Activated T-cell treated with anti-CD3 and anti-CD28 coated beads, Interleukin-2, amount 50 U/mL, for 24 hours (primary cell): Measurements from ENCODE around the gene CCDC88C.
A peak's percentile ranks its signal among the peaks of the same experiment; 100 is the strongest.

Experiments
- DNase-seq: peaks from one replicate; pipeline ENCODE4 v3.0.0-alpha.2; 2020
- H3K27ac Mint-ChIP-seq: 2 replicates; pipeline ENCODE4 v1.8.0; 2020; ENCODE audit warnings: mild to moderate bottlenecking, mixed read lengths
- H3K27me3 Mint-ChIP-seq: 2 replicates; pipeline ENCODE4 v1.8.0; 2020; ENCODE audit warnings: mixed read lengths
- H3K36me3 Mint-ChIP-seq: 2 replicates; pipeline ENCODE4 v1.8.0; 2020; ENCODE audit warnings: low read depth, mixed read lengths
- H3K4me1 Mint-ChIP-seq: 2 replicates; pipeline ENCODE4 v1.8.0; 2020; ENCODE audit warnings: low read depth, mixed read lengths
- H3K4me3 Mint-ChIP-seq: 2 replicates; pipeline ENCODE4 v1.8.0; 2020; ENCODE audit warnings: mild to moderate bottlenecking, moderate library complexity, mixed read lengths
- H3K9me3 Mint-ChIP-seq: 2 replicates; pipeline ENCODE4 v1.8.0; 2020; ENCODE audit warnings: mixed read lengths

Gene CCDC88C

GRCh38 chr14:91349481-91350074 lies 68.0 kb downstream of the CCDC88C start:
- peak; percentile 73 for DNase-seq
- Mint-ChIP-seq H3K4me3 (peak overlapping the region; percentile 70), H3K36me3 (peaks cover 41% of the 10 kb centered on the region), H3K4me1 (peaks cover 89% of the 10 kb centered on the region), H3K9me3 (no peaks in the 10 kb centered on the region), H3K27ac (peak overlapping the region; percentile 95), H3K27me3 (no peaks in the 10 kb centered on the region)

- no peak for DNase-seq
- peak overlapping the region; percentile 70 for H3K4me3 Mint-ChIP-seq
- no peaks in the 10 kb centered on the region for H3K9me3 Mint-ChIP-seq
- H3K27me3 Mint-ChIP-seq = no peaks in the 10 kb centered on the region
- H3K4me1 Mint-ChIP-seq = peaks cover 87% of the 10 kb centered on the region
- H3K36me3 Mint-ChIP-seq = peaks cover 36% of the 10 kb centered on the region
- peak overlapping the region; percentile 95 for H3K27ac Mint-ChIP-seq
Measured at GRCh38 chr14:91348845-91349465, 68.7 kb downstream of the CCDC88C start.

- no peak for DNase-seq
- Mint-ChIP-seq H3K27me3 (no peaks in the 10 kb centered on the region), H3K27ac (peak overlapping the region; percentile 72), H3K4me3 (no peak overlapping the region), H3K4me1 (peaks cover 75% of the 10 kb centered on the region), H3K9me3 (no peaks in the 10 kb centered on the region), H3K36me3 (peaks cover 38% of the 10 kb centered on the region)
Measured at GRCh38 chr14:91346838-91347173, 70.8 kb downstream of the CCDC88C start.

- H3K4me3 Mint-ChIP-seq = no peak overlapping the region
- H3K4me1 Mint-ChIP-seq = peaks cover 47% of the 10 kb centered on the region
- no peak for DNase-seq
- H3K27ac Mint-ChIP-seq = peak overlapping the region; percentile 76
- H3K9me3 Mint-ChIP-seq = no peaks in the 10 kb centered on the region
- H3K36me3 Mint-ChIP-seq = peaks cover 61% of the 10 kb centered on the region
- H3K27me3 Mint-ChIP-seq = no peaks in the 10 kb centered on the region
Measured at GRCh38 chr14:91344096-91344495, 73.5 kb downstream of the CCDC88C start.

- H3K27ac Mint-ChIP-seq = peak overlapping the region; percentile 75
Measured at GRCh38 chr14:91343051-91343450, 74.6 kb downstream of the CCDC88C start.

GRCh38 chr14:91342206-91342760 lies 75.3 kb downstream of the CCDC88C start:
- peak overlapping the region; percentile 31 for H3K27ac Mint-ChIP-seq
- peaks cover 34% of the 10 kb centered on the region for H3K4me1 Mint-ChIP-seq
- no peaks in the 10 kb centered on the region for H3K27me3 Mint-ChIP-seq
- peaks cover 78% of the 10 kb centered on the region for H3K36me3 Mint-ChIP-seq
- H3K9me3 Mint-ChIP-seq = no peaks in the 10 kb centered on the region
- no peak overlapping the region for H3K4me3 Mint-ChIP-seq
- no peak for DNase-seq

More at GRCh38 chr14:91343051-91343450, 74.6 kb downstream of the CCDC88C start:
- Mint-ChIP-seq H3K4me3 (no peak overlapping the region), H3K27me3 (no peaks in the 10 kb centered on the region), H3K9me3 (no peaks in the 10 kb centered on the region), H3K4me1 (peaks cover 38% of the 10 kb centered on the region), H3K36me3 (peaks cover 71% of the 10 kb centered on the region)
- DNase-seq = no peak

- no peak for DNase-seq
- Mint-ChIP-seq H3K27ac (peak overlapping the region; percentile 52), H3K4me1 (peaks cover 28% of the 10 kb centered on the region), H3K9me3 (no peaks in the 10 kb centered on the region), H3K27me3 (no peaks in the 10 kb centered on the region), H3K4me3 (no peak overlapping the region), H3K36me3 (peaks cover 78% of the 10 kb centered on the region)
Measured at GRCh38 chr14:91341751-91342154, 75.9 kb downstream of the CCDC88C start.

GRCh38 chr14:91341334-91341733 lies 76.3 kb downstream of the CCDC88C start:
- peaks cover 24% of the 10 kb centered on the region for H3K4me1 Mint-ChIP-seq
- H3K4me3 Mint-ChIP-seq = no peak overlapping the region
- H3K9me3 Mint-ChIP-seq = no peaks in the 10 kb centered on the region
- peaks cover 81% of the 10 kb centered on the region for H3K36me3 Mint-ChIP-seq
- H3K27ac Mint-ChIP-seq = peak overlapping the region; percentile 37
- no peak for DNase-seq
- no peaks in the 10 kb centered on the region for H3K27me3 Mint-ChIP-seq

GRCh38 chr14:91339671-91340369 lies 77.8 kb downstream of the CCDC88C start:
- Mint-ChIP-seq H3K4me1 (peaks cover 25% of the 10 kb centered on the region), H3K36me3 (peaks cover 89% of the 10 kb centered on the region), H3K9me3 (no peaks in the 10 kb centered on the region), H3K27me3 (no peaks in the 10 kb centered on the region), H3K4me3 (no peak overlapping the region), H3K27ac (peak overlapping the region; percentile 80)
- no peak for DNase-seq

- peaks cover 96% of the 10 kb centered on the region for H3K36me3 Mint-ChIP-seq
- no peaks in the 10 kb centered on the region for H3K9me3 Mint-ChIP-seq
- no peak for DNase-seq
- peaks cover 26% of the 10 kb centered on the region for H3K4me1 Mint-ChIP-seq
- H3K4me3 Mint-ChIP-seq = no peak overlapping the region
- peak overlapping the region; percentile 20 for H3K27ac Mint-ChIP-seq
- no peaks in the 10 kb centered on the region for H3K27me3 Mint-ChIP-seq
Measured at GRCh38 chr14:91339076-91339475, 78.5 kb downstream of the CCDC88C start.

GRCh38 chr14:91338379-91338778 lies 79.2 kb downstream of the CCDC88C start:
- no peak for DNase-seq
- H3K27ac Mint-ChIP-seq = no peak overlapping the region
- H3K27me3 Mint-ChIP-seq = no peaks in the 10 kb centered on the region
- H3K36me3 Mint-ChIP-seq = peaks cover 98% of the 10 kb centered on the region
- peaks cover 26% of the 10 kb centered on the region for H3K4me1 Mint-ChIP-seq
- H3K9me3 Mint-ChIP-seq = no peaks in the 10 kb centered on the region
- H3K4me3 Mint-ChIP-seq = no peak overlapping the region

- no peaks in the 10 kb centered on the region for H3K27me3 Mint-ChIP-seq
- no peak overlapping the region for H3K4me3 Mint-ChIP-seq
- peaks cover 32% of the 10 kb centered on the region for H3K4me1 Mint-ChIP-seq
- no peaks in the 10 kb centered on the region for H3K9me3 Mint-ChIP-seq
- no peak for DNase-seq
- peaks cover 98% of the 10 kb centered on the region for H3K36me3 Mint-ChIP-seq
- peak overlapping the region; percentile 37 for H3K27ac Mint-ChIP-seq
Measured at GRCh38 chr14:91337699-91338335, 79.8 kb downstream of the CCDC88C start.

- no peak for DNase-seq
- Mint-ChIP-seq H3K9me3 (no peaks in the 10 kb centered on the region), H3K27ac (peak overlapping the region; percentile 79), H3K4me3 (no peak overlapping the region), H3K4me1 (peaks cover 43% of the 10 kb centered on the region), H3K36me3 (peaks cover 96% of the 10 kb centered on the region), H3K27me3 (no peaks in the 10 kb centered on the region)
Measured at GRCh38 chr14:91336093-91336450, 81.5 kb downstream of the CCDC88C start.

GRCh38 chr14:91335191-91336092 lies 82.2 kb downstream of the CCDC88C start:
- no peak for DNase-seq
- peak overlapping the region; percentile 79 for H3K27ac Mint-ChIP-seq
- H3K4me3 Mint-ChIP-seq = no peak overlapping the region
- peaks cover 96% of the 10 kb centered on the region for H3K36me3 Mint-ChIP-seq
- no peaks in the 10 kb centered on the region for H3K9me3 Mint-ChIP-seq
- H3K27me3 Mint-ChIP-seq = no peaks in the 10 kb centered on the region
- H3K4me1 Mint-ChIP-seq = peaks cover 50% of the 10 kb centered on the region
